Effector memory CD8-positive, alpha-beta T cell (primary cell): ENCODE results near the gene STK10.
A peak's percentile ranks its signal among the peaks of the same experiment; 100 is the strongest.
"Not testable (repeated sequence)": the region's sequence is repeated elsewhere in the genome, so short reads cannot be mapped to it uniquely, and the experiment has no call there.

Experiments
- ATAC-seq: fragments of 150-1000 bp; cut with Tn5 transposase; replicated peaks from 2 replicates; pipeline ENCODE4 v1.10.0; 2021; ENCODE audit warnings: mild to moderate bottlenecking, moderate library complexity
- DNase-seq, 3 experiments: peaks; one replicate each; pipeline ENCODE4 v3.0.0; 2021
- H3K27ac Mint-ChIP-seq, 2 donors: one replicate each; pipeline ENCODE4 v1.8.0; 2022; ENCODE audit warnings: mild to moderate bottlenecking in 2 of 2, mixed read lengths in 2 of 2, moderate library complexity in 2 of 2
- H3K27me3 Mint-ChIP-seq, 2 donors: one replicate each; pipeline ENCODE4 v1.8.0; 2022; ENCODE audit warnings: mixed read lengths in 2 of 2
- H3K36me3 Mint-ChIP-seq: one replicate; pipeline ENCODE4 v1.8.0; 2022; ENCODE audit warnings: mild to moderate bottlenecking, moderate library complexity, mixed read lengths; ENCODE audit not compliant: insufficient read depth
- H3K4me1 Mint-ChIP-seq, 2 donors: one replicate each; pipeline ENCODE4 v1.8.0; 2022; ENCODE audit warnings: low read depth in 2 of 2, mixed read lengths in 2 of 2
- H3K4me3 Mint-ChIP-seq, 2 donors: one replicate each; pipeline ENCODE4 v1.8.0; 2022; ENCODE audit warnings: mild to moderate bottlenecking in 2 of 2, mixed read lengths in 2 of 2, moderate library complexity in 2 of 2
- H3K9me3 Mint-ChIP-seq, 2 donors: one replicate each; pipeline ENCODE4 v1.8.0; 2022; ENCODE audit warnings: mixed read lengths in 2 of 2

STK10 gene

DNA sequence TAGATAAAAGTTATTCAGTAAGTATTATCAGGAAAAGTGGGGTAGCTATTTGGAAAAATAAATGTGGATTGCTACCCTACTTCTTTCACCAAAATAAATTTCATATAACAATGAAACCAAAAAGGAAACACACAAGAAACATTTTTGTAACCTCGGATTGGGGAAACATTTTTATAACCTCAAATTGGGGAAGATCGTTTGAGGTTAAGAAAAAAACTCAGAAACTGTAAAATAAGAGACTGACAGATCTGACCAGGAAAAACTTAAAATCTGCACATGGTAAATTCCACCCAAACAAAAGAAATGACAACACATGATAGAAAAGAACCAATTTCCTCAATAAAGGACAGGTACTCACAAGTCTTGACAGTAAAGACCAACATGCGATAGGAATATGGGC is 19.5 kb upstream of the STK10 start:
- ATAC-seq (no peak), DNase-seq (no peak)
- Mint-ChIP-seq H3K4me1 (peaks cover 0 to 4% of the 10 kb centered on the region in 2 donors), H3K36me3 (peaks cover 12% of the 10 kb centered on the region), H3K9me3 (no peaks in the 10 kb centered on the region), H3K4me3 (no peak overlapping the region), H3K27ac (no peak overlapping the region), H3K27me3 (no peaks in the 10 kb centered on the region)

DNA sequence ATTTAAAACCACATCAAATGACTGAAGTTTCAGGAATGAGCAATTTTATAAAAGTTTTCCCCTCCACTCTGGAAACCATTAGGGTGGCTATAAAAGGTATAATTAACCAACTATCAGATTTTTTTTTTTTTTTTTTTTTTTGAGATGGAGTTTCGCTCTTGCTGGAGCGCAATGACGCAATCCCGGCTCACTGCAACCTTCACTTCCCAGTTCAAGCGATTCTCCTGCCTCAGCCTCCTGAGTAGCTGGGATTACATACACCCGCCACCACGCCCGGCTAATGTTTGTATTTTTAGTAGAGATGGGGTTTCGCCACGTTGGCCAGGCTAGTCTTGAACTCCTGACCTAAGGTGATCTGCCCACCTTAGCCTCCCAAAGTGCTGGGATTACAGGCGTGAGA is 18.0 kb upstream of the STK10 start:
- not testable (repeated sequence) for H3K9me3 Mint-ChIP-seq, H3K27ac Mint-ChIP-seq, ATAC-seq, H3K4me3 Mint-ChIP-seq, H3K4me1 Mint-ChIP-seq, H3K36me3 Mint-ChIP-seq, DNase-seq, H3K27me3 Mint-ChIP-seq

DNA sequence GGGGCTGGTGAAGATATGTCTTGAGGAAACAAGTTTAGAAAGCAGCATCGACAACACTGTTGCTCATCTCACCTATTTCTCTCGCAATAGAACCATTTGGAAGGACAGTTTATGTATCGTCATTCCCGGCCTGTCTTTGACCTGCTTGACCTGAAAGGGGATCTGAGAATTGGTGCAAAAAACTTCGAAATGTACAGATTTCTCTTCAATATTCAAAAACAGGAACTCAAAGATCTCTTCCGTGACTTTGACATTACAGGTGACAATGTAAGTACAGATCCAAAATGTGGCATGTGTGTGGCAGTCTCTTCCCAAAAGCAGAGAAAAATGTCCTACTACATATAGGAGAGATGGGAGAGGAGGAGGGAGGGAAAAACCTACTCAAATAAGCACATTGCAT is 12.5 kb upstream of the STK10 start:
- no peak overlapping the region for H3K4me3 Mint-ChIP-seq
- no peaks in the 10 kb centered on the region for H3K4me1 Mint-ChIP-seq
- no peaks in the 10 kb centered on the region for H3K9me3 Mint-ChIP-seq
- no peak overlapping the region for H3K27ac Mint-ChIP-seq
- H3K27me3 Mint-ChIP-seq = peaks cover 13 to 18% of the 10 kb centered on the region in 2 donors
- no peaks in the 10 kb centered on the region for H3K36me3 Mint-ChIP-seq
- no peak for ATAC-seq
- no peak for DNase-seq

DNA sequence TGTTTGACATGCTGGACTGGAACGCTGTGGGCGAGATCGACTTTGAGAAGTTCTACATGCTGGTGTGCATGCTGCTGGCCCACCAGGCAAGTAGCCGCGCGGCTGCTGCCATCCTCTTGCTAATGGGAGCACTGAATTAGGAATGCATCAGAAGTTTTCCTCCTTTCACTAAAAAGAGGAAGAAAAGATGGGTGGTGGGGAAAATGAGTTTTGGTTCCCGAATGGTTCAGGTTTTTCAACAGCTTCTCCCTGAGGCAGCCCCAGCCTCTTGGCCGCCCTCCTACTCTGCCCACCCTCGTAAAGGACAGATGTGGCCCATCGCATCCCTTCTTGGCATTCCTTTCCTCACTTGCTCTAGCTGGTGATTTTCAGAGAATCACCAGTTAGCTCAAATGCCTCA is 11.4 kb upstream of the STK10 start:
- H3K9me3 Mint-ChIP-seq = no peaks in the 10 kb centered on the region
- DNase-seq (no peak), ATAC-seq (no peak)
- H3K4me1 Mint-ChIP-seq = no peaks in the 10 kb centered on the region
- no peak overlapping the region for H3K4me3 Mint-ChIP-seq
- peaks cover 13 to 18% of the 10 kb centered on the region in 2 donors for H3K27me3 Mint-ChIP-seq
- no peaks in the 10 kb centered on the region for H3K36me3 Mint-ChIP-seq
- H3K27ac Mint-ChIP-seq = no peak overlapping the region

DNA sequence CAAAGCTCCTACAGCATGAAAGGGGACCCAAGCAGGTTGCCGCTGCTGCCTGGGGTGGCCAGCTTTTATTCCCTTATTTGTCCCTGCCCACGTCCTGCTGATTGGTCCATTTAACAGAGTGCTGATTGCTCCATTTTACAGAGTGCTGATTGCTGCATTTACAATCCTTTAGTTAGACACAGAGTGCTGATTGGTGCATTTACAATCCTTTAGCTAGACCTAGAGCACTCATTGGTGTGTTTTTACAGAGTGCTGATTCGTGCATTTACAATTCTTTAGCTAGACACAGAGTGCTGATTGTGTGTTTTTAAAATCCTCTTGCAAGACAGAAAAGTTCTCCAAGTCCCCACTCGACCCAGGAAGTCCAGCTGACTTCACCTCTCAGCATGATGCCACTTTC is 9.8 kb upstream of the STK10 start:
- not testable (repeated sequence) for H3K36me3 Mint-ChIP-seq, H3K4me3 Mint-ChIP-seq, ATAC-seq, H3K27ac Mint-ChIP-seq, DNase-seq, H3K4me1 Mint-ChIP-seq, H3K9me3 Mint-ChIP-seq
- H3K27me3 Mint-ChIP-seq = peaks cover 13 to 18% of the 10 kb centered on the region in 2 donors

DNA sequence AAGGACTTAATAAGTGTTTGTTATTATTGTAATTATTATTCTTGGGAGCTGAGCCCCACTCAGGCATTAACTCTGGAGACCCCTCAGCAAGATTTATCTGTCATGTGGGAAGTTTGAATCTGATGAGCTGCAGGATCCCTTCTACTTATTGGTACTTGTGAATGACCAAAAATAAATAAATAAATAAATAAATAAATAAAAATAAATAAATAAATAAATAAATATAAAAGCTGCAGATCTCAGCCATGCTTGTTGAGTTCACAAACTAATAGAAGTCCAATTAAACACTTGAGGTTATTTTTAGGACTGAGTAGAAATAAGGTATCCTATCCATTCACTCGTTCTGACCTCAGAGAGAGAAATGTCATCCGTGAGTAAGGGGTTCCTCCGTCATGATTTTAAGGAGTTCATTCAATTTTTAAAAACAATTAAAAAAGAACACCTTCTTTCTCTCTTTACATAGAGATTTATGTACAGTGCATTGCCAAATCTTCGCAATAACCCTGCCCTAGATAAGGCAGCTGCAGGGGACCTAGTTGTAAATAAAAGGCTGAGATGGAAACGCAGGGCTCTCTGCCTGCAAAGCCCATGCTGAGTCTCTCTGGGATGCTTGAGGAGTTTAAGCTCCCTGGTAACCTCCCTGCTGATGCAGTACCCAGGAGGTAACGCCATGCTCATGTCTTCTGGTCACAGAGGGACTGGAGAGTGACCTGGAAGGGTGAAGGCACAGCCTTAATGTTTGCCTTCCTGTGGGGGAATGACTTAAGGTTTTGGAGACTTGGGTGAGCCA is 7.2 kb upstream of the STK10 start:
- Mint-ChIP-seq H3K27me3 (peaks cover 13 to 18% of the 10 kb centered on the region in 2 donors), H3K36me3 (no peaks in the 10 kb centered on the region), H3K4me1 (no peaks in the 10 kb centered on the region), H3K9me3 (no peaks in the 10 kb centered on the region), H3K27ac (no peak overlapping the region), H3K4me3 (no peak overlapping the region)
- no peak for ATAC-seq
- DNase-seq = no peak

DNA sequence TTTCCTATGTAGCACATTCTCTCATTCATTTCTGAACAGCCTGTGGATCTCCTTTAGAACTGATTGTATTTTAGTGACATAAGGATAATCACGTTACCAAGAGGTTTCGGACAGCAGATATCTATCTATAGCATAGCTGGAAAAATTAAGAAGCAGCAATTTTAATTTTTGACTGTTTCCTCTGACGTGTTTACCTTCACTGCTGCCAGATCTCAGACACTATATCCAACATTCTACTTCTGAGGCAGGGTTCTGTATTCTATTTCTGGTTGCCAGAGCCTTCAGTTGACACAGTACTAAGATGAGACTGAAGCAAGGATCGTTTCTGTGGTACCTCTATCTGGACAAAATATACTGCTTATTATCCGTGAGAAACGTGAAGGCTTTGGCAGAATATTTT is 5.8 kb upstream of the STK10 start, which contains the start of gene EFCAB9:
TSS of gene EFCAB9 (plus strand) at position 301 of the 400 bp plus-strand sequence. CDS start at position 302, 1 bp downstream.
- Mint-ChIP-seq H3K27ac (no peak within 1 kb of the TSS), H3K4me1 (peaks cover 0 to 5% of the 10 kb centered on the region in 2 donors), H3K36me3 (peaks cover 2% of the 10 kb centered on the region), H3K4me3 (no peak within 1 kb of the TSS), H3K9me3 (no peaks in the 10 kb centered on the region), H3K27me3 (peaks cover 6 to 10% of the 10 kb centered on the region in 2 donors)
- DNase-seq = no peak
- ATAC-seq = no peak

DNA sequence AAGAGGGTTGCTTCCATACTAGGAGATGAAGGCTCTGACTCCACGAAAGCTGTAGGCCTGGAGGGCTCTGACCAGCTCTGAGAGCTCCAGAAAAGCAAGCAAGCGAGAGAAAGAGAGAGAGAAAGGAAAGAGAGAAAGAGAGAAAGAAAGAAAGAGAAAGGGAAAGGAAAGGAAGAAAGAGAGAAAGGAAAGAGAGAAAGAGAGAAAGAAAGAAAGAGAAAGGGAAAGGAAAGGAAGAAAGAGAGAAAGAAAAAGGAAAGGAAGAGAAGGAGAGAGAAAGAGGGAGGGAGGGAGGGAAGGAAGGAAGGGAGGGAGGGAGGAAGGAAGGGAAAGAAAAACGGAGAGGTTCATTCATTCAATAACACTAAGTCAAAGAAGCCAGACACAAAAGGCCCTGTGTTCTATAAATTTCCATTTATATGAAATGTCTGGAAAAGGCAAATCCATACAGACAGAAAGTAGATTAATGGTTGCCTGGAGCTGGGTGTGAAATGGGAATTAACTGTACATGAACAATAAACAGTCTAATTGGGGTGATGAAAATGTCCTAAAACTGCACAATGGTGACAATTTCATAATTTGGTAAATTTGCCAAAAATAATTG is 1.8 kb upstream of the STK10 start:
- no peaks in the 10 kb centered on the region for H3K27me3 Mint-ChIP-seq
- no peaks in the 10 kb centered on the region for H3K9me3 Mint-ChIP-seq
- peaks cover 21 to 22% of the 10 kb centered on the region in 2 donors for H3K4me1 Mint-ChIP-seq
- no peak overlapping the region for H3K4me3 Mint-ChIP-seq
- ATAC-seq (no peak), DNase-seq (no peak)
- H3K27ac Mint-ChIP-seq = no peak overlapping the region
- H3K36me3 Mint-ChIP-seq = peaks cover 41% of the 10 kb centered on the region

DNA sequence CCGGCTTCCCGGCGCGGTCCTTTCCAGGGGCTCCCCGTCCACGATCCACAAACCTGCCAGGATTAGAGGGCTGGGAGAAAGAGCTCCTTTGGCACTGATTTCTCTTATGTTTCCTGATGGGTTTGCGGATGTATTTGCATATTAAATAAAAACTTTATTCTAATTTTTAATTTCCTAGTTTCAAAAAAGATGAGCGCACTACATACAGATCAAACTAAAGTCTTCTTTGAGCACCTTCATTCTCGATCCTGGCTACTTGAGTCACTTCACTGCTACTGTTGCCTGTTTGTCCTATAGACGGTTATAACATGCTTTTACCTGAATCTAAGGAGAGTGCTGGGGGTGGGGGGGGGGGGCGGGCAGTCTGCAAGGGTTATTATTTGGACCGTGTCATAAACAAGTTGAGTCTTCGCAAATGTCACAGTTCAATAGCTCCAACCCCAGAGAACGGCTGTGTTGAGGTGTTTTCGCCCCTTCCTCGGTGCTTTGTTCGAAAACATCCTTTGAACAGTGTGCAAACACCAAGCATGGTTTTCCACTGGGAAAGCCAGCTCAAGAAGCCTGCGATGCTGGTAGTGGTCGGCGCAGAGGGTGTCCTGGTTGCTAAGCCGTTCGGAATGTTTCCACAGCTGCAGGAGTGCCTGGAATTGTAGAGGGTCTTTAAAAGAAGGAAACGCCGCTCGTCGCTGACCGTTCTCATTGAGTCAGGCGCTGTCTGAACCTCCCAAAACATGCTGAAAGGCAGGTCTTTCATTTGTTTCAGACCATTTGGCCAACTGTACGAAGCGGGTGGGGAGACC is 1.1 kb upstream of the STK10 start:
- Mint-ChIP-seq H3K36me3 (peaks cover 47% of the 10 kb centered on the region), H3K9me3 (no peaks in the 10 kb centered on the region), H3K27me3 (no peaks in the 10 kb centered on the region), H3K27ac (peak overlapping the region in 1 of 2 donors; percentile 98), H3K4me1 (peaks cover 26 to 27% of the 10 kb centered on the region in 2 donors), H3K4me3 (peak overlapping the region; percentile 99 to 100)
- no peak for ATAC-seq
- no peak for DNase-seq

DNA sequence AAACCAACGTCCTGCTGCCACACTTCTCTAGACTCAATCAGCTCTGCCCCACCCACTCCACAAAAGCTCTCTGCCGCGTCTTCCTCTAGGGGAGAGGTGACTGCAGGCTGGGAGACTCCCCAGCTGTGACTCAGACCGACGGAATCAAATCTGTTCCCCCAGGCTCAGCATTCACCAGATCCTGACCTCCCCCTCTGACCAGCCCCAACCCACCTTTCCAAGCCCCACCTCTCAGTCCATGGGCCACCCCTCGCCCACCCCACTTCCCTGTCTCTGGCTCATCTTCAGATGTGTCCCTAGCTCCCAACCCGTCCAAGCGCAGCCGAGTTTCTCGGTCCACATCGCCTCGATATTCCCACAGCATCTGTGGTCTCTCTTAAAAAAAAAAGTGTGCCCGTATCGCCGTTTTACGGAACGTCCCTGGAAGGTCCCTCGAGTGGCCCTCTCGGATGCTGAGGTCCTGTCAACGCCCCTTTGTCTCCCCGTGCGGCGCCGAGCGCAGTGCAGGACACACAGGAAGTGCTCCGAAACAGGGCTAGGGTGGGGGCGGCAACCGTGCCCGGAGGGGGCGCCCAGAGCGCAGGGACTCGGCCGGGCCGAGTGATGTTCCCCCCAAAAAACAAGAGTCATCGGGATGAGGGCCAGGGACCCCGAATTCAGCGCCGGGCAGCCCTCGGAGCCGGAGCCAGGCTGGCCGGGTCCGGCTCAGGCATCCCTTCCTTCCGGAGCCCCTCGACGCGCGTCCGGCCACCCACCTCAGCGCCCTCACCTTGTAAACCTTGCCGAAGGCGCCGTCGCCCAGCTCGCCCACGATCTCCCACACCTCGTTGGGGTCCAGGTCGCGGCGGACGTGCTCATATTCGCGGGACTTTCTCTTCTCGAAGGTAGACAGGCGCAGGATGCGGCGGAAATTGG is 649 bp downstream of the STK10 start:
- peak; percentile 36 for ATAC-seq
- H3K4me1 Mint-ChIP-seq = peaks cover 32 to 33% of the 10 kb centered on the region in 2 donors
- H3K4me3 Mint-ChIP-seq = peak overlapping the region; percentile 99 to 100
- DNase-seq = peak; percentile 56 to 63 (median 57)
- H3K9me3 Mint-ChIP-seq = no peaks in the 10 kb centered on the region
- H3K27me3 Mint-ChIP-seq = no peaks in the 10 kb centered on the region
- peak overlapping the region; percentile 98 to 99 for H3K27ac Mint-ChIP-seq
- peaks cover 60% of the 10 kb centered on the region for H3K36me3 Mint-ChIP-seq

DNA sequence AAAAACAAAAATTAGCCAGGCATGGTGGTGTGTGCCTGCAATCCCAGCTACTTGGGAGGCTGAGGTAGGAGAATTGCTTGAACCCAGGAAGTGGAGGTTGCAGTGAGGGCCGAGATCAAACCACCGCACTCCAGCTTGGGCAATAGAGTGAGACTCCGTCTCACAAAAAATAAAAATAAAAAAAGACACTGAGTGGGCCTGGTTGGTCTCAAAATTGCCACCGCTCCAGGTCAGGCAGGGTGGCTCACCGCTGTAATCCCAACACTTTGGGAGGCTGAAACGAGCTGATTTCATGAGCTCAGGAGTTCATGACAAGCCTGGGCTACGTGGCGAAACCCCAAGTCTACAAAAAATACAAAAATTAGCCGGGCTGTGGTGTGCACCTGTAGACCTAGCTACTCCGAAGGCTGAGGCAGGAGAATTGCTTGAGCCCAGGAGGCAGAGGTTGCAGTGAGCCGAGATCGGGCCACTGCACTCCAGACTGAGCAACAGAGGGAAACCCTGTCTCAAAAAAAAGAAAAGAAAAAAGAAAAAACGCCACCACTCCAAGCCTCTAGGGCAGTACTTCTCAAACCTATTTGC is 1.8 kb downstream of the STK10 start:
- DNase-seq (peak in 1 of 3 experiments; percentile 17), ATAC-seq (no peak)
- Mint-ChIP-seq H3K27me3 (no peaks in the 10 kb centered on the region), H3K9me3 (no peaks in the 10 kb centered on the region), H3K27ac (peak overlapping the region; percentile 98 to 99), H3K36me3 (peaks cover 68% of the 10 kb centered on the region), H3K4me3 (peak overlapping the region; percentile 99 to 100), H3K4me1 (peaks cover 32 to 33% of the 10 kb centered on the region in 2 donors)

DNA sequence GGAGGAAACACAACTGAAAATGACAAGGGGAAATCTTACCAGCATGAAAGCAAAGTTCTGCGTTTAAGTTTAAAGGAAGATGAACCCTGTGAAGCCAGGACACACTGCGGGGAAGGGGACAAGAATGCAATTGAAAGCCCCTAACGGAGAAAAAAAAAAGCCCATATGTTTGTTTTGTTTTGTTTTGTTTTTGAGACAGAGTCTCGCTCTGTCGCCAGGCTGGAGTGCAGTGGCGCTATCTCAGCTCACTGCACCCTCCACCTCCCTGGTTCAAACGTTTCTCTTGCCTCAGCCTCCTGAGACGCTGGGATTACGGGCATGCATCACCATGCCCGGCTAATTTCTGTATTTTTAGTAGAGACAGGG is 2.9 kb downstream of the STK10 start:
- no peaks in the 10 kb centered on the region for H3K27me3 Mint-ChIP-seq
- peaks cover 40 to 45% of the 10 kb centered on the region in 2 donors for H3K4me1 Mint-ChIP-seq
- H3K36me3 Mint-ChIP-seq = peaks cover 78% of the 10 kb centered on the region
- no peak for ATAC-seq
- DNase-seq = peak in 2 of 3 experiments; percentile 27 to 29
- H3K27ac Mint-ChIP-seq = peak overlapping the region; percentile 98 to 99
- peak overlapping the region; percentile 99 to 100 for H3K4me3 Mint-ChIP-seq
- H3K9me3 Mint-ChIP-seq = no peaks in the 10 kb centered on the region
